Stimulated activated CD4-positive, alpha-beta T cell treated with anti-CD3 and anti-CD28 coated beads, Interleukin-15, amount 100 ng/mL, for 48 hours (primary cell): Measurements from ENCODE around the gene FHDC1.

Experiments used
- DNase-seq, 2 donors: peaks; one replicate each; pipeline ENCODE4 v3.0.0-alpha.2; 2020; ENCODE audit warnings: low read depth in 2 of 2

FHDC1 gene

DNA sequence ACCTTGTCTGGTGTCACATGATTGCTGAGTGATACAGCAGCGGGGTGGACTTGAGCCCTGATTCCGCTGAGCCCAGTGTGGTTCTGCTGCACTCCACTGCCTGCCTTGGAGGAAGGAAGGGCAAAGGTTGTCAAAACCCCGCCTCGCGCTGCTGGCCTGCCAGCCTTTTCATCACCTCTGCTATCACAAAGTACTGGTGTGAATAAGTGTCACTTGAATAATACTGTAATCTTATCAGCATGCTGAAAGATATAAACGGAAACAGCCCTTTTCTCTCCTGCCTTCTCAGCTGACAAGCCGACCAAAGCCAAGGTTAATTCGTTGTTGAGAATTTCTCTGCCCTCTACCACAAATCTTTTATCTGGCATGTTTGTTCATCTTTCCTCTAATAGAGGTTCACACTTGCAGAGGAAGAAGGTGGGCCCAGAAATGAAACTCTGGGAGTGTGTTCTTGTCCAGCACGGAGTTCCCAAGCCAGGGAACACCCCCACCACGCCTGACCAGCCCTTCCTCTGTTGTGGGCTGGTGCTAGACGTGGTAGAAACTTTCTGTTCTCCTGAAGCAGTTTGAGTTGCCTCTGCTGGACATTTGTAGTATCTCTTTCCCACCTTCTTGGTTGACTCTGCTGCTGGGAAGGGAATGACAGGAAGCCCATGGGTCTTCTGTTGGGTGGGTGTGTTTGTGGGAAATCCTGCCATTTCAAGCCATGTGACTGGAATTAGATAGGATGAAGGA lies 21.5 kb downstream of the FHDC1 start:
- DNase-seq, result no peak

DNA sequence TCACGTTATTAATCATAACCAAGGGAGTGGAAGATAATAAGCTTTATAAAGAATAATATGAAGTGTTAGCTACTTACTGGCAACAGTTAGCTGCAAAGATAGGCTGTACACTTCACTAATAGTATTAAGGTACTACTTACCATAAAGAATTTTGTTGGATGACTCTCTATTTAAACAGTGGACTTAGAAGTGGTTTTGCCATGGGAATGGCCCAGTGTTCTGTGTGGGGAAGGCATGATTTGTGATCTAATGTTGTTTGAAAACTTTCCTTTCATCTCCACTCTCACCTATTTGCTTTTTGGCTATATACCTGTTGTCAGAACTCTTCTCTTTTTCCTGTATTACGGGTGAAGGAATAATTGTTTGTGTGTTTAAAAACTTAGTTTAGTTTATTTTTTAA lies 23.0 kb downstream of the FHDC1 start:
- no peak for DNase-seq

DNA sequence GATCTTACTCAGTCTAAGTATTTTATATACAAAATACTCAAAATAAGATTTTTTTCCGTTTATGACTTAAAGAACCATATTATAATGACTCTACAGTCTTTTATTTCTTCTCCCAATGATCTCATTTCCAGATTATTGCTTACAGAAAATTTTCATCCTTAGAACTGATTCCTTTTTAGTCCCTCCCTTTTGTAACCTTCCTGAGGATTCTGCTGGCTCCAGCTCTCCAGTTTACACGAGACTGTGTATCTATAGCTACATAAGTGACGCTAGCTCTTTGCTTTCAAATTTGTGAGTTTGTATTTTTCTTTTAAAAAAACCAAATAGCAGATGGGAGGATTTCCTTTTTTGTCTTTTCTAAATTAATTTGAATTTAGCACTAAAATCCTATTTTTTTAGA lies 24.0 kb downstream of the FHDC1 start:
- no peak for DNase-seq

DNA sequence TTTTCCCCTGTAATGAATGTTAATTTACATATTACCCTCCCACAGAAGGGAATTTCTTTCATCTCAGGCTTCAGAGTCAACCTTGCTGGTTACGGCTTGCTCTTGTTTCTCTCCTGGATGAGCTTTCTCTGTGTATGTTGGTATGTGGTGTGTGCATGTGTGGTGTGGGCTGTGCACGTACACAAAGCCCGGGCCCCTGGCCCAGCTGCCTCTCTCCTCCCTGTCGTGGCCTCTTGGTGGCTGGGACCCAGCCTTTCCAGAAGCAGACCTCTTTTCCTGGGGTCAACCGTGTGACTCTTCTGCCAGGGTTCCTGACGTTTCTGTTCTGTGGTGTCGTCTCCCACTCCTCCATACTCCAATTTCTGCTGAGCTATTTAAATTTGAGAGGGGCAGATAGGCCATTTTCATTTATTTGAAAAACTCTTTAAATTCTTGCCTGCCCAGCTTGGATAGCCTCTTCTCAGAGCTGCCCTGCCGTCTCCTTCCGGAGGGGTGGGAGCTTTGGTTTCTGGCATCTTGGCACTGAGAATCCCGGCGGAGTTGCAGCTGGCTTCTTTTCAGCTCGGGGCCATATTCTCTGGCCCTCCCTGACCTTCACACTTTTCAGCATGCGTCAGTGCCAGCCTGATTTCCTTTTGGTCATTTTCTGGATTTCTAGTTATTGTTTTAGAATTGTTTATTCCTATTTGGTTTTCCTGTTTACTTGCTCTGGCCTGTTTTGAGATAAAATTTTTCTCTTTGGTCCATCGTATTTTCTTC lies 25.1 kb downstream of the FHDC1 start:
- no peak for DNase-seq

DNA sequence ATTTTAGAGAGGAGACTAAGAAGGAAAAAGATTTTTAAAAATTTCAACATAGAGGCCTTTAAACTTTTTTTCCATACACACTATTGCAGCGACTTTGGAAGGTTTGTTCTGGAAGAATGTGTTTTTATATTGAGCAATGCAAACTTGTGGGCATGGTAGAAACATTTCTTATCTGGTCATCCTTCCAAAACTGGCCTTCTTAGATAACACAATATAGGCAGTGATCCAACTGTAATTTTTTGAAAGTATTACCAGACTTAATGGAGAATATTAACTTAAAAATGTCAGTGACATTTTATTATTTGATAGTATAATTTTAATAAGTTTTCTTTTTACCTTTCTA lies 25.6 kb downstream of the FHDC1 start:
- no peak for DNase-seq

DNA sequence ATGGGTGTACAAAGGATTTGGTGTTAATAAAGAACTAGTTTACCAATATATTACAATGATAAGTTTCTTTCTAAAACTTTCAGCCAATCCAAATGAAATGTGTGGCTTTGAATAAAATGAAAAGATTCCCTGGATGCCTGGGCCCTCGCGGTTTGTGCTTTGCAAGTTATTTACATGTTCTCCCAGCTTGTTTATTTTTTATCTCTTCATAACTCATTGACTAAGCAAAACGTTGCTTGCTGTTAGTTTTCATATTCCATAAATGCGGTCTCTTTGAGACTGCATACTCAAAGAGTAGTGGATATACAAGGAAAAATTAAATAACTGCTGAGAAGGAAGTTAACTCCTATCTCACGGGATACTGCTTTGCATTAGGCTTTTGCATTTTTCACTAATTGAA lies 26.0 kb downstream of the FHDC1 start:
- DNase-seq, result no peak

DNA sequence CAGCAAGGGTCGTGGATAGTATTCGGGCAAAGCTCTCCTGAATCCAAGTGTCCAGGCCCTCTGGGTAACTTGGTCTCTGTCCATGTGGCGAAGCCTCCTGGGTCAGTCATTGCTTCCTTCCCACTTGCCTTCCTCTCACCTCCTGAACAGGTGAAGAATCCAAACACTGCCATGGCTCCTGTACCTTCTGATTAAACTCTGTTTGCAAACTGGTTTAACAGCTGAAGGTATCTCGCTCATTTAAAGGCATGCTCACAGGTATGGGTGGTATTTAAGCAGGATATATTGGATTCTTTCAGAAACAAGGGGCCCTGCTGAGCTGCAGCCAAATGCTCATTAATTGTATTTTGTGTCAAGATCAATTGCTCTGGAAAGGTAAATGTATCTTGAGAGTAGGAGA lies 28.2 kb downstream of the FHDC1 start:
- DNase-seq, result no peak

DNA sequence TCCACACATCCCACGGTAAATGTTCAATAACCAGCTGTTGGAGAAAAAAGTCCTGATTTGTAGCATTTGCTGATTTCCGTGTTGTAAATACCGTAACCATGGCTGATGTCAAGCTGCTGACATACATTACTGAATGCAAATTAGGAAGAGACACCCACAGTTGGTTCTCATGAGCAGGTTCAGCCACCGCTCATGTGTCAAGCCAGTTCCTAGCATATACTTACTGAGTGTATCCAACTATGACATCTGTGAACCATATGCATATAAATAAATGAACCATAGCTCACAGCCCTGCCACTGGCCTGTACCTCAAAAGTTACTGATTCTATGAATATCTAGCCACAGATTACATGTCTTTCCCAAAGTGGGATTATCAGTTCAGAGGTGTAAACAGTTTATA lies 29.5 kb downstream of the FHDC1 start:
- no peak for DNase-seq

DNA sequence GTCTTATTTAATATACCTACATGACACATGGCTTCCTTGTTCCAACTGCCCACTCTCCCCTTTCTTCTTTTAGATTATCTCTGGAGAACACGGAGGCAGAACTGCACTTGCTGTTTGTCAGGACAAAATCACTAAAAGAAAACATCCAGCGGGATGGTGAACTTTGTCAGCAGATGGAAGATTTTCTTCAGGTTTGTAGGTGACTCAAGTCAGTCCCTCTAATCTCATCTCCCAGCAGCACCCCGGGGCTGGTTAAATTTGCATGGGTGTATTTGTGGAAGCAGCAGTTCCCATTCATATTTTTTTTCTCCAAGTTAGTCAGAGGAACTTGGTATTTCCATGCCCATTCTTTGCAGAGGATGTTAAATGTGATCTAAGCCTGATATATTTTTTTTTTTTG lies 31.8 kb downstream of the FHDC1 start:
- DNase-seq, result no peak

DNA sequence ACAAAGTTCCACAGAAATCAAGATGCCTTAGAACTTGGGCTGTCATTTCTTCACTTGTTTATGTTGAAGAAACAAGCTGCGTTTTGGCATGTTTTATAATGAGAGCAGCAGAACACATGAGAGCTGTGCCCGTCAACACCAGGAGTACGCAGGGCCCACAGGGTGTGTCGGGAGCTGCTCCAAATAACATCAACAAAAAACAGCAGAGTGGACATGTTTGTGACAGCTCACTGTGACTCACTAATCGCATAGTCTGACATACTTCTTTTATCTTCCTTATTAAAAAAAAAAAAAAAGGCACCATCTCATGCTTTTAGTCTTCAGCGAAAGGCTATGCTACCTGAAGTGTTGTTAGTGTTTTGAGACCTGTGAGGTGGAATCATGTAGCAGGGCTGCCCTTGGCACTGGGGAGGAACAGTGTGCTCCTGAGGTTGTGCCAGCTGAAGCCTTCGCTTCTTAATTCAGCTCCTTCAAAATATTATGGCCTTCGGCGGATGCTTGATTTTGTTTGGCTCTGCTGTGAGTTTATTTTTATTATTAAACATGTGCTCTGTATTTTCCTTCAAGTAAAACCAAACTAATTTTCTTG lies 32.8 kb downstream of the FHDC1 start:
- no peak for DNase-seq

DNA sequence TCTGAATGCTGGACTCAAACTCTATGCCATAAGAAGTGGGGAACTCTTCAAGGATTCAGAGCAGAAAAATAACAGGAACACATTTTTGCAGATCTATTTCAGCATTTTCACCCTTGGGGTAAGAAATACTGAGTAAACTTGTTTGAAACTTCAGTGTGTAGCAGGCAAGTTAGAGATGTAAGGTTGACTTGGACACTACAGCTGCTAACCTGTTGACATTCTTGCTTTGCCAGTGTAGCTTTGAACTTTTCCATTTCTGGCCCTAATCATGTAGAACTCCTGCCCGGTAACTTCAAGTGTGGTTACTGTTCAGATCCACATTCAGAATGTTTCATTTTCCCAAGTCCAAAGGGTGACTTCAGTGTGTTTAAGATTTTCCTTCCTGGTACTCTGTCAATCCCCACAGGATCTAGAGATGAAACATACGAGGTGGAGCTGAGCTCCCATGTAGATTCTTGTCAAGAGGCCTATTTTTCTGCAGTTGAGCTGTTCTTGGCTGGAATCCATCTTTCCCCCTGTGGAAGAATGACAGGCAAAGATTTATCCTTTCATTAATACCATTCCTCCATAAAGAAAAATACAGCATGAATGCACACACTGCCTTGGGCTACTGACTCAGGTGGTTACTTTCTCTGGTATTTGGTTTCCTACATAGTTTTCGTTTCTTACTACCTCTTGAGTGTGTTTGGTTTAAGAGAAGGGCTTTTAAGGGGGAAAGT lies 34.1 kb downstream of the FHDC1 start:
- no peak for DNase-seq

DNA sequence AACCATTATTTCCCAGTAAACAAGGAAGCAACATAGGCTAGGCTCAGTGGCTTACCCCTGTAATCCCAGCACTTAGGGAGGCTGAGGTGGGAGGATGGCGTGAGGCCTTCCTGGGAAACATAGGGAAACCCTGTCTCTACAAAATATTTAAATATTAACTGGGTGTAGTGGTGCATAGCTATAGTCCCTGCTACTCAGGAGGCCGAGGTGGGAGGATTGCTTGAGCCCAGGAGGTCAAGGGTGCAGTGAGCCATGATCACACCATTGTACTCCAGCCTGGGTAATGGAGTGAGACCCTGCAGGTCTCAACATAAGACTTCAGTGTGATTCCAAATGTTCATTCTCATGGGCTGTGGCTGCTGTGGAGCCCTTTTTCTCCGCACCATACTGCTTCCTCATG lies 34.9 kb downstream of the FHDC1 start:
- no peak for DNase-seq

DNA sequence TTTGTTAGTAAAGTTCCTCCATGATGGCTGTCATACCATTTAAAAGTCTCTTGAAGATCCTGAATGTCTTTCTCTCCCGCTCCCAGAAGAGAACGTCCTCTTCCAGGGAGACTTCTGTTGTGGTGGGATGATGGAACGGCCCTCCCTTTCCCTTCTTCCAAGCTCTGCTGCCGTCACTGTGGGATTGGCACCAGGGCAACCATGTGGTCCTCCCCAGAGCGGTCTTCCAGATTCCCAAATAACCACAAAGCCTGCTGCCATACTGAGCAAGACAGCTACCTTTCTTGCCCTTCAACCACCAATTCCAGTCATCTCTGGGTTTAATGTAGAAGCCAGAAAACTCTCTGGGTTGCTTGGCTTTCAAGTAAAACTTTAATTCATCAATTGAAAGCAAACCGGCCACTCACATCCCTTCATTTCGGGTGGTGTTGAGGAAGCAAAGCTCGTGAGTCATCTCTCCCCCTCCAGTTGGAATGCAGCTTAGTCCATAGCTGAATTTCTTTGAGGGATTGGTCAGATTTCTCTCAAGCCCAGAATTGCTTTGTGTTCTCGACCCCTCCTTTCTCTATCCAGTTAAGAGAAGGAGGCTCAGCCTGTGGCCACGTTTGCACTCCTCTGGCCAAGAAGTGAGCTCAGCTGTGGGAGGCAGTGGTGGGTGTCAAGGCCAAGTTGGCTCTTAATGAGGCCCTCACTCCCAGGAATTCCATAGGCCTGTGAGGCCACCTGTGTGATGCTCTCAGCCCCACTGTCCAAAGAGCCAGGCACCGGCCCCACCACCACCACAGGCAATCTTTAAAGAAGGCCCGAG lies 36.9 kb downstream of the FHDC1 start:
- no peak for DNase-seq

DNA sequence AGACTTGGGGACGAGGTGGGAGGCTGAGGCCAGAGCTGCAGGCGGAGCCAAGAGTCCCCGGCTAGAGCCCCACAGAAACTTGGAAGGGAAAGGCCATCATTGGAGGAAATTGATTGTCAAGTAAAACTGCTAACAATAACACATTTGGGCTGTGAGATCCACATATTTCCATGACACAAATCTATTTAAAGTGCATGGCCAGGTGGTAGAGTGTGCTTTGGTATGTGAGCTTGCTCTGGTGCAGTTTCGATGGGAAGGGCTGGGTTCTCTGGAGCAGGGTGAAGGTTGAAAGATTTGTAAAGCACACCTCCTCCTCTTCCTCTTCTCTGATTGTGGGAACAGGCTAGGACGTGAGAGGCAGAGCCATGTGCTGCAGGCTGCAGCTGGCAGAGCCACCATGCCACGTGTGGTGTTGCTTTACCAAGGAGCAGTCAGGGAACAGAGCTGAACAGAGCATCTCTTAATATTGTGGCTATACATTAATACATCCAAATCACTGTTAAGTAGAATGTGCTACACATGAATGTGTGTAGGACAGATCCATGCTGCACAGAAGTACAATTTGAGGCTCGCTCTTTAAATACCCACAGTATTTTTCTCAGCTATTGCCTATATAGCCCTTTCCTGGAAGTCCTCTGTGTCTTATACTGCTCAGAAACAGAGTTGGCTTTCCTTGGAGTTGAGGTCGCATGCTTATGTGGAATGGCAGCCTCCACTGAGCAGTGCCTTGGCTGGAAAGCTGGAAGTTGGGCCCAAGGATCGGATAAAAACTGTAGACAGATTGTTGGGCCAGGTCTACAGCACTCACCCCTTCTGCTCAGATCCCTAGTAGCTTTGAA lies 37.7 kb downstream of the FHDC1 start:
- no peak for DNase-seq

DNA sequence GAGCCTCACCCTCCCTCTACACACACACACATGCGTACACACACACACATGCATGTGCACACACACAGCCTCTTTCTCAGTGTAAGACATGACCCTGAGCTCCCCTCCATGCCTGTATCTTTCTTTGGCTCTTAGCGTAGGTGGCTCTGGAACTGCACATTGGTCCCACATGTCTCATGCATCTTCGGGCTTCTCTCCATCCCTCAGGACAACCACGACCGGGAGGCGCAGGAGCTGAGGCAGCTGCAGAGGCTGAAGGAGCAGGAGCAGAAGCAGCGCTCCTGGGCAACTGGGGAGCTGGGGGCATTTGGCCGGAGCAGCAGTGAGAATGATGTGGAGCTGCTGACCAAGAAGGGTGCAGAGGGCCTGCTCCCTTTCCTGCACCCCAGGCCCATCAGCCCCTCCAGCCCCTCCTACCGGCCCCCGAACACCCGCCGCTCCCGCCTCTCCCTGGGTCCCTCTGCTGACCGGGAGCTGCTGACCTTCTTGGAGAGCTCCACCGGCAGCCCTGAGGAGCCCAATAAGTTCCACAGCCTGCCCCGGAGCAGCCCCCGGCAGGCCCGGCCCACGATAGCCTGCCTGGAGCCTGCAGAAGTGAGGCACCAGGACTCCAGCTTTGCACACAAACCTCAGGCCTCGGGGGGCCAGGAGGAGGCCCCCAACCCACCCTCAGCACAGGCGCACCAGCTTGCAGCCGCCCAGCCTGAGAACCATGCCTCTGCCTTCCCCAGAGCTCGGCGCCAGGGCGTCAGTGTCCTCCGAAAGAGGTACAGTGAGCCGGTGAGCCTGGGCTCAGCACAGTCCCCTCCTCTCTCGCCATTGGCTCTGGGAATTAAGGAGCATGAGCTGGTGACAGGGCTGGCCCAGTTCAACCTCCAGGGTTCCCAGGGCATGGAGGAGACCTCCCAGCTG lies 38.6 kb downstream of the FHDC1 start:
- DNase-seq, result no peak

DNA sequence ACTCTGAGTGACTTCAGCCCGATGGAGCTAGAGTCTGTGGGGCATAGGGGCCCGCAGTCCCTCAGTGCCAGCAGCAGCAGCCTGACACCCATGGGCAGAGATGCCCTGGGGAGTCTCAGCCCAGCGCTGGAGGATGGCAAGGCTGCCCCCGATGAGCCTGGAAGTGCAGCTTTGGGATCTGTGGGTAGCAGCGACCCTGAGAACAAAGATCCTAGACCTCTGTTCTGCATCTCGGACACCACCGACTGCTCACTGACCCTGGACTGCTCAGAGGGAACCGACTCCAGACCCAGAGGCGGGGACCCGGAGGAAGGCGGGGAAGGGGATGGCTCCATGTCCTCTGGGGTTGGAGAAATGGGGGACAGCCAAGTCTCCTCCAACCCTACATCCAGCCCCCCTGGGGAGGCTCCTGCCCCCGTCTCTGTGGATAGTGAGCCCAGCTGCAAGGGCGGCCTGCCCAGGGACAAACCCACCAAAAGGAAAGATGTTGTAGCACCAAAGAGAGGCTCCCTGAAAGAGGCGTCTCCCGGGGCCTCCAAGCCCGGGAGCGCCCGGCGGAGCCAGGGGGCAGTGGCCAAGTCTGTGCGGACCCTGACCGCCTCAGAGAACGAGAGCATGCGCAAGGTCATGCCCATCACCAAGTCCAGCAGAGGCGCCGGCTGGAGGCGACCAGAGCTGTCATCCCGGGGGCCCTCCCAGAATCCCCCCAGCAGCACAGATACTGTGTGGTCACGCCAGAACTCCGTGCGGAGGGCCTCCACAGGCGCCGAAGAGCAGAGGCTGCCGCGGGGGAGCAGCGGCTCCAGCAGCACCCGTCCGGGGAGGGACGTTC lies 39.5 kb downstream of the FHDC1 start:
- DNase-seq, result no peak

DNA sequence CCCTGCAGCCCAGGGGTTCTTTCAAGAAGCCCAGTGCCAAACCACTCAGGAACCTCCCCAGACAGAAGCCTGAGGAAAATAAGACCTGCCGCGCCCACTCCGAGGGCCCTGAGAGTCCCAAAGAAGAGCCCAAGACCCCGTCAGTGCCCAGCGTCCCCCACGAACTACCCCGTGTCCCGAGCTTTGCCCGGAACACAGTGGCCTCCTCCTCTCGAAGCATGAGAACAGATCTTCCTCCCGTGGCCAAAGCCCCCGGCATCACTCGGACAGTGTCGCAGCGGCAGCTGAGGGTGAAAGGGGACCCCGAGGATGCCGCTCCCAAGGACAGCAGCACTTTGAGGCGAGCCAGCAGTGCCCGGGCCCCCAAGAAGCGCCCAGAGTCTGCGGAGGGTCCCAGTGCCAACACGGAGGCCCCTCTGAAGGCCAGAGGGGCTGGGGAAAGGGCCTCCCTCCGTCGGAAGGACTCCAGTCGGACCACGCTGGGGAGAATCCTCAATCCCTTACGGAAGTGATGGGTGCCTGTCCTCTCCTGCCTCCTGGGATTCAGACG lies 40.2 kb downstream of the FHDC1 start:
- DNase-seq, result no peak

DNA sequence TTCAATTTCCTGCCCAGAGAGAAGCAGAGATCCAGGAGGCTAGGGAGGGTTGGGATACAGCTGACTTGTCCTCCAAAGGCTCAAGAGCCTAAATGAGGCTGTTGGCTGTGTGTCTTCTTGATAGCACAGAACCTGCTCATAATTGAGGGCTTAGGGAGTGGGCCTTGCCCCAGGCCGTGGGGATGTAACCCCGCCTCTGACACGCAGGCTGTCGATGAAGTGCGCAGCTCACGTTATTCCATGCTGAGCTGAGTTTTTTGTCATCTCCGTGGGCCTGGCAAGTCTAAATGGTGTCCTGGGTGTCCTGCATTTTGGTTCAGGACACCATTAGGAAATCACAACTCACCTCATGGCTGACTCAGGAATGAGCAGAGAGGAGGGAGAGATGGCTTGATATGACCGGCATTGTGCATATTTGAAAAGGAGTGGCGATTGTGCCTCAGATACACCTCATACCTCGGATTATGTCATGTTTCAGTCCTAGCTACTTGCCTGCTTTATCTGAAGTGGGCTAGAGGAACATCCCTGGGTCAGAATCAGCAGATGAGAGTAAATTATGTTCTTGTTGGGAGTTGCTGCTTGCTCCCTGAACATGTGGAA lies 43.7 kb downstream of the FHDC1 start:
- no peak for DNase-seq
